Adrenal gland (tissue), 5 donors: ENCODE measurements around the gene SLC6A8.

Source experiments
- POLR2A ChIP-seq, 2 donors: fragments of 450-650 bp; IDR thresholded peaks; one replicate each; pipeline ENCODE4 v1.6.1; 2017; ENCODE audit warnings: antibody characterized with exemption in 2 of 2, mild to moderate bottlenecking in 2 of 2, moderate library complexity in 1 of 2
- TF ChIP-seq, protein P1 (sequence below), 6 experiments: fragments of 450-650 bp in 4 of 6; fragments of 200-600 bp in 2 of 6; sonication (generic) in 1 of 6; IDR thresholded peaks; 1 replicate in 5 of 6; 2 replicates in 1 of 6; pipeline versions ENCODE4 v1.5.1 to v1.8.0; 2016 to 2021; ENCODE audit warnings: antibody characterized with exemption in 6 of 6, mild to moderate bottlenecking in 2 of 6, moderate library complexity in 1 of 6
- donor health status: DM: no; HTN: no; CAD: no.

DNA sequence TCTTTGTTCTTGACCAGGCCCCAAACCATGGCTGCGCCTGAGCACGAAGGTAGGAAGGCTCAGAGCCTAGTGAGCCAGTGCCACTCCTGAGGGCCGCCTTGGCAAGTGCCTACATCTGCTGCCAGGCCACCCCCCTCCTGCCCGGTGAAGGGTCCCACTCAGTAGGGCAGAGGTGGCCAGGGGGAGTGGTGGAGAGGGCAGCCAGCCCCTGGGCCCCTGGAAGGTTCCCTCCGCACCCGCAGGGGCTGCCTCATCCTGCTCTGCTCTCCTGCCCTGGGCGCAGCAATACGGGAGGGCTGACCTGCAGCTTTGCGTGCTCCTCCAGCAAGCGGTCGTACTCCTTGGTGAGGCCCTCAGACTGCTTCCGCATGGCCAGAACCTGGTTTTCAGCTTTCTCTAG, 14.0 kb downstream of the SLC6A8 start:
- TF ChIP-seq, protein P1, sequence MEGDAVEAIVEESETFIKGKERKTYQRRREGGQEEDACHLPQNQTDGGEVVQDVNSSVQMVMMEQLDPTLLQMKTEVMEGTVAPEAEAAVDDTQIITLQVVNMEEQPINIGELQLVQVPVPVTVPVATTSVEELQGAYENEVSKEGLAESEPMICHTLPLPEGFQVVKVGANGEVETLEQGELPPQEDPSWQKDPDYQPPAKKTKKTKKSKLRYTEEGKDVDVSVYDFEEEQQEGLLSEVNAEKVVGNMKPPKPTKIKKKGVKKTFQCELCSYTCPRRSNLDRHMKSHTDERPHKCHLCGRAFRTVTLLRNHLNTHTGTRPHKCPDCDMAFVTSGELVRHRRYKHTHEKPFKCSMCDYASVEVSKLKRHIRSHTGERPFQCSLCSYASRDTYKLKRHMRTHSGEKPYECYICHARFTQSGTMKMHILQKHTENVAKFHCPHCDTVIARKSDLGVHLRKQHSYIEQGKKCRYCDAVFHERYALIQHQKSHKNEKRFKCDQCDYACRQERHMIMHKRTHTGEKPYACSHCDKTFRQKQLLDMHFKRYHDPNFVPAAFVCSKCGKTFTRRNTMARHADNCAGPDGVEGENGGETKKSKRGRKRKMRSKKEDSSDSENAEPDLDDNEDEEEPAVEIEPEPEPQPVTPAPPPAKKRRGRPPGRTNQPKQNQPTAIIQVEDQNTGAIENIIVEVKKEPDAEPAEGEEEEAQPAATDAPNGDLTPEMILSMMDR (IDR thresholded peaks at IDR 0.05): no peak
- TF ChIP-seq POLR2A (IDR thresholded peaks at IDR 0.05): no peak
